Measurements from ENCODE around the gene CYTH3.

- TF ChIP-seq EZH2 (IDR thresholded peaks at IDR 0.05; ENCODE audit: insufficient read depth, poor library complexity, severe bottlenecking) (no peak), EZH2phosphoT487 (IDR thresholded peaks at IDR 0.05; ENCODE audit: insufficient read depth, low read depth) (no peak)
These were observed 19.7 kb downstream of the CYTH3 start for GRCh38 chr7:6252748-6253147.

Data from GM23248 (cell line).